Upper lobe of right lung (tissue), 1 donor: ENCODE results near the gene RNF220. TPM values are rescaled to one million over a fixed set of nuclear protein-coding genes. Genes with fewer than 3 reads are reported as not detected.

ENCODE experiments used
- ATAC-seq: fragments of 200-7000 bp; cut with Tn5 transposase; one replicate; pipeline ENCODE4 v1.9.1; 2020; ENCODE audit warnings: mild to moderate bottlenecking, moderate library complexity
- DNase-seq: peaks from one replicate; pipeline ENCODE4 v3.0.0-alpha.2; 2020
- H3K27ac ChIP-seq: fragments of 200-600 bp; one replicate; pipeline ENCODE4 v1.8.0; 2022
- H3K27me3 ChIP-seq: fragments of 200-600 bp; one replicate; pipeline ENCODE4 v1.8.0; 2022; ENCODE audit warnings: mild to moderate bottlenecking
- H3K36me3 ChIP-seq: fragments of 200-600 bp; one replicate; pipeline ENCODE4 v1.8.0; 2022
- H3K4me1 ChIP-seq: fragments of 200-600 bp; one replicate; pipeline ENCODE4 v1.8.0; 2022
- H3K4me3 ChIP-seq: fragments of 200-600 bp; one replicate; pipeline ENCODE4 v1.8.0; 2022; ENCODE audit warnings: mild to moderate bottlenecking
- H3K9me3 ChIP-seq: fragments of 200-600 bp; one replicate; pipeline ENCODE4 v1.8.0; 2022
- CTCF ChIP-seq: fragments of 200-600 bp; IDR thresholded peaks from one replicate; pipeline ENCODE4 v1.8.0; 2022; ENCODE audit warnings: antibody characterized with exemption
- intact Hi-C: fragments of 100-400 bp; cut with DNase I; formaldehyde crosslinking; loops from one replicate; pipeline ENCODE4 v1.11.0; 2022
- microRNA-seq: library from miRNA; unstranded; fragments of <30 nt; microRNA quantifications from one replicate; pipeline ENCODE4 v1.2.0, GENCODE V29; 2020; ENCODE audit warnings: borderline microRNAs expressed
- total RNA-seq: library from RNA; stranded (reverse); fragmentation: NEBNext Ultra II Directional; extraction: Animal tissue kit (Norgen Biotek cat#: 25700); gene quantifications from one replicate; pipeline ENCODE4 v1.2.1, GENCODE V29; 2021
- donor health status: DM: no; HTN: yes; CAD: no; lungs with severe emphysema.

RNF220 gene
- total RNA-seq, 1 donor from 2014 or later = 72.6 TPM

DNA sequence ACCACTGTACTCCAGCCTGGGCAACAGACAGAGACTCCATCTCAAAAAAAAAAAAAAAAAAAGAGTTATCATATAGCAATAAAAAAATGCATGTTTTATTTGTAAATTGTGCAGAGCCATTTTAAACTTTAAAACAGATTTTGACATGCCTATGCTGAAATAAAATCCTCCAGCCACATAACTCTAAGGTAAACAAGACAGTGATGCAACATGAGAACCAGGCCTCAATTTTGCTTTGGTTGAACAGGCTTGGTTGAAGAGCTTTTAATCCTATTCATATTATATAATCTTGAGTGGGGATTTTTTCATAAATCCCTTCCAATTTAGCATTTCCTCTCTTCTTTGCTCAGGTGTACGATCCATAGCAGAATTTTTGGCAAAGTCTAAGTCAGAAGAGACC lies 295.5 kb downstream of the RNF220 start:
- Histone ChIP-seq H3K4me1 (no peaks in the 10 kb centered on the region), H3K9me3 (no peaks in the 10 kb centered on the region), H3K36me3 (no peaks in the 10 kb centered on the region), H3K27ac (no peak overlapping the region), H3K4me3 (no peak overlapping the region), H3K27me3 (no peaks in the 10 kb centered on the region)
- TF ChIP-seq CTCF = no peak
- intact Hi-C loops = no loop called here
- DNase-seq (no peak), ATAC-seq (no peak)

- TF ChIP-seq CTCF = no peak
- no peak overlapping the region for H3K4me3 ChIP-seq
- H3K9me3 ChIP-seq = no peaks in the 10 kb centered on the region
- DNase-seq (no peak), ATAC-seq (peak; percentile 16)
- H3K27ac ChIP-seq = no peak overlapping the region
- no peaks in the 10 kb centered on the region for H3K4me1 ChIP-seq
- intact Hi-C loops = no loop called here
- no peaks in the 10 kb centered on the region for H3K27me3 ChIP-seq
- no peaks in the 10 kb centered on the region for H3K36me3 ChIP-seq
Observed at GRCh38 chr1:44701141-44701573, 296.1 kb downstream of the RNF220 start.

Small RNAs within 50 kb of the gene (microRNA-seq; reads per million reads assigned to microRNA genes)
- gene MIR5584 = not detected

Other genes with a start within 250 kb of the RNF220 start
- 34.0 TPM for gene DMAP1, start 191.8 kb upstream of the RNF220 start, total RNA-seq
- 41.7 TPM for gene ERI3, start 50.0 kb upstream of the RNF220 start, total RNA-seq